ENCODE data around the gene SPDYE2.
"Not testable (repeated sequence)": the region's sequence is repeated elsewhere in the genome, so short reads cannot be mapped to it uniquely, and the experiment has no call there.

SPDYE2 gene

DNA sequence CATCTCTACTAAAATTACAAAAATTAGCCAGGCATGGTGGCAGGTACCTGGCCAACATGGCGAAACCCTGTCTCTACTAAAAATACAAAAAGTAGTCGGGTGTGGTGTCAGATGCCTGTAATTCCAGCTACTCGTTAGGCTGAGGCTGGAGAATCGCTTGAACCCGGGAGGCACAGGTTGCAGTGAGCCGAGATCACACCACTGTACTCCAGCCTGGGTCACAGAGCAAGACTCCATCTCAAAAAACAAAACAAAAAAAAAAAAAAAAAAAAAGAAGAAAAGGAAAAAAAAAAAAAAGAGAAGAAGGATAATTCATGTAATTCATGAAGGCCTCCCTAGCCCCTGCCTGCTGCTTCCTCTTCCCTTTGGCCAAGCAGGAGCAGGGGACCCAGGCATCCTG lies 10.4 kb upstream of the SPDYE2 start:
- DNase-seq (ENCODE audit: low read depth), result not testable (repeated sequence)

DNA sequence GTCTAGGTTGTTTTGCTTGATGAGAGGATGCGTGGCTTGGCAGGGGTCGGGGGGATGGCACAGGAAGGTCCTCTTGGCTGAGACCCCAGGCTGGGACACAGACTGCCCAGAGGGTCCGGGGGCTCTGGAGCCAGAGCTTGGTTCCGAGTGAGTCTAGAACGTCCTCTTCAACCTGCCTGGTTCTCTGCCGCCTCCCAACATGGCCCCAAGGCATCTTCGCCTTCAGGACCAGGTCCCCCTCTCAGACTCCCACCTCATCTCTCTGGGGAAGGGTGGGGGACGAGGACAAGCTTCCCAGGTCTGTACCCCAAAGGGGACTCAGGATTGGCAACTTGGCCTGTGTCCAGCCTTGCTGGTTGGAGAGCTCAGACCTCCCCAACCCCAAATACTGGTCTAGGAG lies 8.9 kb upstream of the SPDYE2 start:
- not testable (repeated sequence) for DNase-seq (ENCODE audit: low read depth)

DNA sequence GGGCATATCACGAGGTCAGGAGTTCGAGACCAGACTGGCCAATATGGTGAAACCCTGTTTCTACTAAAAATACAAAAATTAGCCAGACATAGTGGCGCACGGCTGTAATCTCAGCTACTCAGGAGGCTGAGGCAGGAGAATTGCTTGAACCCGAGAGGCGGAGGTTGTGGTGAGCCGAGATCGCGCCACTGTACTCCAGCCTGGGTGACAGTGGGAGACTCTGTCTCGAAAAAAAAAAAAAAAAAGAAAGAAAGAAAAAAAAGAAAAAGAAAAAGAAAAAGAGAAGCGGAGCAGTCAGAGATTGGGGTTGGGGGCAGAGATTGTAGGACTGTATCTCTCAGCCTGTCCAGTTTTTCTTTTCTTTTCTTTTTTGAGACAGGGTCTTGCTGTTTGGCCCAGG lies 8.3 kb upstream of the SPDYE2 start:
- not testable (repeated sequence) for DNase-seq (ENCODE audit: low read depth)

DNA sequence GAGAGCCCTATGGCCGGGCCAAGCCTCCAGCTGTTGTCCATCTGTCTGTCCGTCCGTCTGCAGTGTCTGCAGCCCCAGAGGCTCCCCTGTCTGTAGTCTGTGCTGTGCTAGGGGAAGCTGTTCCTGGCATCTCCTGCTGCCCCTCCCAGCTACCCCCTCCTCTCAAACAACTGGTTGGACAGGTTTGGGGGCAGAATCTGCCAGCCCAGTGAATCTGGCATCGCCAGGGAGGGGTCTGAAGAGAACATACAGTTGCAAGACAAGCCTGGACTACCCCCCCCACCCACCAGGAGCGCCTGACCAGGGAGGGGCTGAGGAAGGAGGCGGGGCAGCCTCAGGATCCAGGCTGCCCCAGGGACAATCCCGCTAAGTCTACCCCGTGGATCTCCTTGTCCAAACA lies 7.4 kb upstream of the SPDYE2 start, which contains the start of gene UPK3BL2:
UPK3BL2 (minus strand) TSS at position 101 of the 400 bp plus-strand sequence; CDS start at position 41, 60 bp downstream.
- DNase-seq (ENCODE audit: low read depth), result not testable (repeated sequence)

DNA sequence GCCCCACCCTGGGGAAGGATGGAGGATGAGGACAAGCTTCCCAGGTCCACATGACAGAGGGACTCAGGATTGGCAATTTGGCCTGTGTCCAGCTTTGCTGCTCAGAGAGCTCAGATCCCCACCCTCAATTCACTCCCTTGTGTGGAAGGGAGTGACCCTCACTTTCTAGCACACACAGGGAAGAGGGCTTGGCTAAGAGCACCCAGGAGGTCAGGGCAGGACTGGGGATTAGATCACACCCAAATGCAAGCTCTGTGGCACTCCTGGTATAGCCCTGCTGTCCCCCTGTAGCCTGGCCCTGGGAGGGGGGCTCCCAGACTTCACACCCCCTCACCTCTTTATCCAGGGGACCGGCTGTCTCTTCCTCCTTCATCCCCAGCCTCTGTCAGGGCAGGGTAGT lies 6.7 kb upstream of the SPDYE2 start:
- DNase-seq (ENCODE audit: low read depth), result not testable (repeated sequence)

DNA sequence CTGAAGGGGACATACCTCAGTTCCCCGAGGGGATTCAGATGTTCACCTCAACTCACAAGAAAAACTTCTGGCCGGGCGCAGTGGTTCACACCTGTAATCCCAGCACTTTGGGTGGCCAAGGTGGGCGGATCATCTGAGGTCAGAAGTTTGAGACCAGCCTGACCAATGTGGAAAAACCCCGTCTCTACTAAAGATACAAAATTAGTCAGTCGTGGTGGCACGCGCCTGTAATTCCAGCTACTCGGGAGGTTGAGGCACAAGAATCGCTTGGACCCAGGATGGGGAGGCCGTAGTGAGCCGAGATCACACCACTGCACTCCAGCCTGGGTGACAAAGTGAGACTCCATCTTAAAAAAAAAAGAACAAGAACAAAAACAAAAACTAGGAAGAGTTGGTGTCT lies 5.7 kb upstream of the SPDYE2 start:
- not testable (repeated sequence) for DNase-seq (ENCODE audit: low read depth)

DNA sequence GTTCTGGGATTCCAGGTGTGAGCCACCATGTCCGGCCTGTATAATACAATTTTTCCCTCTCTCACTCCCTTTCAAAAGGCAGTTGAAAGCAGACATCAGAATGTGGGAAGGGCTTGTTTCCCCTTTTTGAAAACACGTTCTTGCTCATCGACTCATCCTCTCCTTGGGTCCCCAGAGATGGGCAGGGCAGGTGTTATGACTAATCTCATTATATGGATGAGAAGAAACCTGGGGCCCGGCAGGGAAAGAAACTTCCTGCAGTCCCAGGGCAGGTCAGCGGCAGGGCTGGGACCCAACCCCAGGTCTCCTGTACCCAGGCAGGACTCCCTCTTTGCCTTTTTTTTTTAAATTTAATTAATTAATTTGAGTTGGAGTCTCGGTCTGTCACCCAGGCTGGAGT lies 4.7 kb upstream of the SPDYE2 start:
- not testable (repeated sequence) for DNase-seq (ENCODE audit: low read depth)

DNA sequence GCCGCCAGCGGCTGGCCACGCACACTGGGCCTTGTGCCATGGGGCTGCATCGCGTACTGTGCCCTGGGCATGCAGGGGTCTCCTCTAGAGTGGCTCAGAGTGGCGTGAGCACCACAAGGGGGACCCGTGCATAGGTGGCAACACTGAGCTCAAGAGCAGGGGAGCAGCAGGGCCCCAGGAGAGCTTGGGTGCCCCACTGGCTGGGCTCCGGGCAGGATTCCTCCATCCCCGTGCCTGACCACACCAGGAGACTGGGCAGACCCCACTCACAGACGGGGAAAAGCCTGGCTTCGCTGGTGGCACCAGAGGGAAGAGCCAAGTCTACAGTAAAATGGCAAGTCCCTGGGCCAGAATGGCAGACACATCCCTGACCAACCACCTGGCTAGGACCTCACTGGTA lies 17.6 kb downstream of the SPDYE2 start:
- not testable (repeated sequence) for DNase-seq (ENCODE audit: low read depth)

DNA sequence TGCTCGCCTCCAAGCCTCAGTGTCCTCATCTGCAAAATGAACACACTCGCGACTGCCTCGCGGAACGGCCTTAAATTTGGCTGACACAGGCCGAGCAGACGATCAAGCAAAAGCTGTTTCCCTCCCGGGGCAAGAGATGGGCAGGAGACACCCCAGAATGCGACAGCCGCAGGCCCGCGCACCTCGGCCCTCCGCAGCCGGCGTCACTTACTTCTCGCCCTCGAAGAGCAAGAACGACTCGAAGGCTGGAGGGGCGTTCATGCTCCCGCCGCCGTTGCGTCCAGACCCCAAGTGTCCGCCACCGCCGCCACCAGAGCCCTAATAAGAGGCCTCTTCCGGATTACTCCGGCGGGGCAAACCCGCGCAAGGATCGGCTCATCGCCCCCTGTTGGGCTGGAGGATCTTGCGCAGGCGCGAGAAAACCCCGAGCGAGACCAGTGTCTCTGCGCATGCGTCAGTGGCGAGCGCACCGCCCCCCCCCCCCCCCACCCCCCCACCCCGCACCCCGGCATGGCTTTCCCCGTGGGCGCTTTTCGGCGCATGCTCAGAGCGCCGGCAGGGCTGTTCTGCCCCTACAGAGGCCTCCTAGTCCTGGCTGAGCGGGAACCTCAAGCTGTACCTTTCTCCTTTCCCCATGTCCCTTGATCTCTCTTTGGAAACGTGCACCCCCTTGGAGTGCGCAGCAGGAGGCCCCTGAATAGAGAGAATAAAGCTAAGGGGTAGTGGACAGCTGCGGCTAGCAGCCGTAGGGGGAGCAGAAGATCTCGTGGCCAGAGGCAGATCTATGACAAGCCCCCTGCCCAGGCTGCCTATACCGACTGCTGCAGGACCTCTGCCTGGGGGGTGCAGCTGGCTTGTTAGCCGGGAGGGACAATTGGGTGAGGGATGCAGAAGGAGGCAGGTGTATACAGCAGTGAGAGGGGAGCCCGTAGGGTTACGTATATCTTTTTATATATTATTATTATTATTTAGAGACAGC lies 21.5 kb downstream of the SPDYE2 start, which contains the start of gene POLR2J3:
POLR2J3 (minus strand) TSS at position 323 of the 979 bp plus-strand sequence; CDS start at position 261, 62 bp downstream.
- DNase-seq (ENCODE audit: low read depth), result peak; percentile 100

DNA sequence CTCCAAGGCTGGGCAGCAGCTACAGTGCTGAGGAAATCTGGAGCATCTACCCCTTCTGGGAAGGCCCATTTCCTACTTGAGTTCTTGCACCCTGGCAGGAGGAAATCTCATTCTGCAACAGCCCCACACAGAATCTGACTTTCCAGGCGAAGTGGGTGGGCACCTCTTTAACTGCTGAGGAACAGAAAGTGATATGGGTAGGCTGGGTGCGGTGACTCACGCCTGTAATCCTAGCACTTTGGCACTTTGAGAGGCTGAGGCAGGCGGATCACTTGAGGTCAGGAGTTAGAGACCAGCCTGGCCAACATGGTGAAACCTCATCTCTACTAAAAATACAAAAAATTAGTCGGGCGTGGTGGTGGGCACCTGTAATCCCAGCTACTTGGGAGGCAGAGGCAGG lies 23.6 kb downstream of the SPDYE2 start:
- DNase-seq (ENCODE audit: low read depth), result not testable (repeated sequence)

DNA sequence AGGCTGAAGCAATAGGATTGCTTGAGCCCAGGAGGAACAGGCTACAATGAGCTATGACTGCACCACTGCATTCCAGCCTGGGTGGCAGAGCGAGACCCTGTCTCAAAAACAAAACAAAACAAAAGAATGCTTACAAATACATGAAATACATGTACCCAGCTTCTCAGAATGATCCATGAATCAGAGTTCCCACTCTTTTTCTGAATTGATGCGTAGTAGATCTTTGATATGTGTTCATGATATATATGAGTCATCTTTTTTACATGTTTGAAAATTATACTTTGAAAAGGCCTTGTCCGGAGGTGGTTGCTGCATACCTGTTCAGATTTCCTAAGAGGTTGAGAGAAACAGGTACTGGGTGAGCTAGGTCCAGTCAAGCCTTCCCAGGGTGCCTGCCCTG lies 25.3 kb downstream of the SPDYE2 start:
- DNase-seq (ENCODE audit: low read depth), result not testable (repeated sequence)

DNA sequence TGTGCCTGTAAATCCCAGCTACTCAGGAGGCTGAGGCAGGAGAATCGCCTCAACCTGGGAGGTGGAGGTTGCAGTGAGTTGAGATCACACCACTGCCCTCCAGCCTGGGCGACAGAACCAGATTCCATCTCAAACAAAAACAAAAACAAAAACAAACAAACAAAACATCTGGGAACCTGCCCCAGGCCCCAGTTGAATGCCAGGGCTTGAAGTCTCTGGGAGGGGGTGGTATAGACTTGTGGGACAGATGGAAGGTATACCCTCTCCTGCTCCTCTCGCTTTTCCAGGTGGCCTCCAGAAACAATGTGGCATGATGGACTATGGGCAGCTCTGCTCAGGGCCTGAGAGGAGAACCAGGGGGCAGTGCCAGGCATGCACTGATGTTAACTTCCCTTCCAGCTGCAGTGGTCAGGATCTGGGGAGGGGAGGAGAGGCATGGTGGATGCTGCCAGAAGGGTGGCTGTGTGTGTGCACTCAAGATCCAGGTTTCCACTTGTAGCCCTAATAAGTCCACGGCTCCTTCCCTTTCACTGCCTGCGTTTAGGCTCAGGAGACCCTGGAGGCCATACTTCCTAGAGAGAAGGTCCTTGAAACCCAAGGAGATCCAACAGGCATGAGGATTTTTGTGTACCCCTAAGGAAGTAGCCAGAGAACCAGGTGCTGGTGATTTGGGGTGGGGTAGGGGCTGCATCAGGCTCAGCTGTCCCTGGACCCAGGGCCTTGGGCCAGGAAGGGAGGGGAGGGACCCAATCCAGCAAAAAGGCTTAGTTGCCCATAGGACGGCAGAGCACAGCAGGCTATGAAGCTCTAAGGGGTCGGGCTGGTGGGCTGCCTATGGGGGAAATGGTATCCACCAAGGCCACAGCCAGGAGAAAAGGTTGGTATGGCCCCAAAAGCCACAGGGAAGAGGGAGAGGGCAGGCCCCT lies 26.6 kb downstream of the SPDYE2 start:
- not testable (repeated sequence) for DNase-seq (ENCODE audit: low read depth)

DNA sequence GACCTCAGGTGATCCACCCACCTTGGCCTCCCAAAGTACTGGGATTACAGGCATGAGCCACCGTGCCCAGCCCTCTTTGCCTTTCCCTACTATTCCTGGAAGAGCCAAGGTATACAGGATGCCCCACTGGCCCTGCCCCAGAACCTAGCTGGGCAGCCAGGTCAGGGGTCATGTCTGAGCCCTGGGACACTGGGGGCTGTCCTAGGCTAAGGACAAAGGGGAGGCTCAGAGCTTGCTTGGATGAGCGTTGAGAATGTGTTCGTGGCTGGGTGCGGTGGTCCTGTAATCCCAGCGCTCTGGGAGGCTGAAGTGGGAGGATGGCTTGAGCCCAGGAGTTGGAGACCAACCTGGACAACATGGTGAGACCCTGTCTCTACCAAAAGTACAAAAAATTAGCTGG lies 27.5 kb downstream of the SPDYE2 start:
- DNase-seq (ENCODE audit: low read depth), result not testable (repeated sequence)

DNA sequence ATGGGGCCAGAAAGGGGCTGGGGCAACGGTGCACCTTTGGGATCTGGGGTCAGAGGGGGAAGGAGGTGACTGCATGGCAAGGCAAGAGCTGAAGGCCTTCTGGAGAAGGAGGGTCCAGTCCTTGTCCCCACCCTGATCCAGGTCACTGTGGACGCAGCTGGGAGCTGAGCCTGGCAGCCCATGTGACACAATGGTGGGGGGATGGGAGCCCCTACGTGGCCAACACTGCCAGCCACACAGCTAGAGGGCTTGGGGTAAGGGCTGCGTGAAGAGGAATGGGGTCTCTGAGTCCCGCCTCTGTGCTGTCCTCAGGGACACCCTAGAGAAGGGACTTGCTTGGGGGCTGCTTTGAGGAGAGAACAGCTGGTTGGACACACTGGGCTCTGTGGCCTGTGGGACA lies 30.7 kb downstream of the SPDYE2 start:
- DNase-seq (ENCODE audit: low read depth), result not testable (repeated sequence)

DNA sequence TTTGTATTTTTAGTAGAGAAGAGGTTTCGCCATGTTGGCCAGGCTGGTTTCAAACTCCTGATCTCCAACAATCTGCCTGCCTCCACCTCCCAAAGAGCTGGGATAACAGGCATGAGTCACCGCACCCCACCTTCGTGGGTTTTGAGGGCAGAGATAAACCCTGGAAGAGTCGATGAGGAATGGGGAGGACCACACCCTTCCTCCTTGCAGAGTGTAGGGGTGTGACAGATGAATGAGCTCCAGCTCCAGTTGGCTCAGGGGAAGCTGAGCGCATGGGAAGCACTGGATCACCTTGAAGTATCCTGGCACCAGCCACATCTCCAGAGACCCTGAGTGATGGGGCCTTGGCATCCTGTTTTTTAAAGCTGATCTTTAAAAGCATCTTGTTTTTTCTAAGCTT lies 32.5 kb downstream of the SPDYE2 start:
- DNase-seq (ENCODE audit: low read depth), result not testable (repeated sequence)

DNA sequence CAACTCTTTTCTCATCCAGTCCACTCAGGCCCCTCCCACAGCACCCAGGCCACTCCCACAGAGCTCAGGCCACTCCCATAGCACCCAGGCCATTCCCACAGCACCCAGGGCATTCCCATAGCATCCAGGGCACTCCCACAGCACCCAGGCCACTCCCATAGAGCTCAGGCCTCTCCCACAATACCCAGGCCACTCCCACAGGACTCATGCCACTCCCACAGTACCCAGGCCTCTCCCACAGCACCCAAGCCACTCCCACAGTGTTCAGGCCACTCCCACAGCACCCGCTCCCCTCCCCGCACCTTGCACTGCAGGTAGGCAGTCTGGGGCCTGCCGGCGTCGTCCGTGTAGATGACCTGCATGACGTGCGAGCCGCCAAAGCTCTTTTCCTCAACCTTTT lies 38.8 kb downstream of the SPDYE2 start:
- DNase-seq (ENCODE audit: low read depth), result not testable (repeated sequence)

DNA sequence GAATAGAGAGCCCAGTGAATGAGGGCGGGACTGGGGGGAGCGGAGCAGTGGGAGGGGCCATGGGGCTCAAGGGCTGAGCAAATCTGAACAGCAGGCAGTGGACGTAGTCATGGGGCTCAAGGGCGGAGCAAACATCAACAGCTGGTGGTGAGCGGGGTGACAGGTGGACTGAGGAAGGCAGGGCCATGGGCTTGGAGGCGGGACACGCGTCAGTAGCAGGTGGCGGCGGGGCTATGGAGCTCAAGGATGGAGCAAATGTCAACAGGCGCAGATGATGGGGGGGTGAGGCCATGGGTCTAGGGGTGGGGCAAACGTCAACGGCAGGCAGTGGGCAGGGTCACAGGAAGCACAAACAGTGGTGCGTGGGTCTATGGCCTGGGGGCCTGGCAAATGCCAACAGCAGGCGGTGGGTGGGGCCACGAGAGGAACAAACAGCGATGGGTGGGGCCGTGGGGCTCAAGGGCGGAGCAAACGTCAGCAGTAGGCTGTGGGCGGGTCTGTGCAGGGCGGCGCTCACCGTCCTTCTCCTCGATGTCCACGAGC lies 41.5 kb downstream of the SPDYE2 start:
- DNase-seq (ENCODE audit: low read depth), result not testable (repeated sequence)

DNA sequence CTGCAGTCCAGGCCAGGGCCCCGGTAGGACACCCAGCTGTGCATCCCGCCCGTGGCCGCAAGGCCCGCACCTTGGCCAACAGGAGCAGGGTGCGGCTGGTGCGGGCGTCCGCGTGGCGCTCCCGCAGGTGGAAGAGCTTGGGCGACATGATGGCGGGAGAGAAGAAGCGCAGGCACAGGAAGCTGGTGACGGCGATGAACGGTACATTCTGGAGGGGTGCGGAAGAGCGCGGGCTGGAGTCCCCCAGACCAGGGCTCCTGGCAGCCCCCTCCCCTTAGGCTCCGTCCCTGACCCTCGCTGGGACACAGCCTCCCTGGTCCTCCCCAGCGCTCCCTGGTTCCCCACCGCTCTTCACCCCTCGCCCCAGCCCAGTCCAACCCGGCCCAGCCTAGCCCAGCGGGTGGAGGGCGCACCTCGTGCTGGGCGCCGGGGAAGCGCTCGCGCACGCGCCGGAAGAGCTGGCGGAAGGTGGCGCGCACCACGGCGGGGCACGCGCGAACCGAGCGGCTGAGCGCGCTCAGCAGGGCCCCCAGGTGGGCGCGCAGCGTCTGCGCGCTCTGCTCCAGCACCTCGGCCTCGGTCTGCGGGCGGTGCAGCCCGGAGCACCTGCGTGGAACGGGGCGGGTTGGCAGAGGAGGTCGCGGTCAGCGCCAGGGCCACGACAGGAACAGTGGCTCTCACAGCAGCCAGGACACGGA lies 42.8 kb downstream of the SPDYE2 start:
- DNase-seq (ENCODE audit: low read depth), result not testable (repeated sequence)

DNA sequence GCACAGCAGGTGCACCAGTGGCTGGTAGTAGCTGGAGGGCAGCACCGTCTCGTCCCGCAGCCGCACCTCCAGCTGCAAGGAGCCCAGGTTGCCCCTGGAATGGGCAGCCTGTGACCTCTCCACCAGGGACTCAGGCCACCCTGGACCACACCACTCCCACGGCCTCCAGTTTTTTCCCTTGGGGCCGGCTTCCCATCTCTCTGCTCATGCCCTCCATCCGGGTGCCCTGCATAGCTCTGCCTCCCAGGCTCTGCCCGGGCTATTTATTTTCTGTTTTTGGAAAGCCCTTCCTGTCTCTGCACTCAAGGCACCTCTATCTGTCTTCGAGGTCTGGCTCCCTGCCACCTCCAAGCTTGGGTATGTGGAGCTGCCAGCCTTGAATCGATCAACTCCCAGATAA lies 45.0 kb downstream of the SPDYE2 start:
- not testable (repeated sequence) for DNase-seq (ENCODE audit: low read depth)

DNA sequence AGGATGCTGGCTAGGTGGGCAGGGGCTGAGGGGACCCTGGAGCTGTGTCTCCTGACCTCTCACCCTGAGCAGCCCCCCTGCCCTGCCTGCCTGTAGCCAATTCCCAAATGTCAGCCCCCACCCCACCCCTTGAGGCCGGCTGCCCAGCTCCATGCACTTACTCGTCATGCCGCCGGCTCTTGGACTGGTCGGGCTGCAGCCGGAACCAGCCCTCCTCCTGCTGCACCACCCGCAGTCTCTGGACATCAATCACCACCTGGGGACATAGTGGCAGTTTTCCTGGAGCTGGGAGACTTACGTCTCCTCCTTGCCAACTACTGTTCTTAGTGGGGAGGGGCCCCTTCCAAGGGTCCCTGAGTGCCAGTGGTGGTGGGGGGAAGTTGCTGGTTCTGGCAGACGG lies 48.7 kb downstream of the SPDYE2 start:
- DNase-seq (ENCODE audit: low read depth), result not testable (repeated sequence)

DNA sequence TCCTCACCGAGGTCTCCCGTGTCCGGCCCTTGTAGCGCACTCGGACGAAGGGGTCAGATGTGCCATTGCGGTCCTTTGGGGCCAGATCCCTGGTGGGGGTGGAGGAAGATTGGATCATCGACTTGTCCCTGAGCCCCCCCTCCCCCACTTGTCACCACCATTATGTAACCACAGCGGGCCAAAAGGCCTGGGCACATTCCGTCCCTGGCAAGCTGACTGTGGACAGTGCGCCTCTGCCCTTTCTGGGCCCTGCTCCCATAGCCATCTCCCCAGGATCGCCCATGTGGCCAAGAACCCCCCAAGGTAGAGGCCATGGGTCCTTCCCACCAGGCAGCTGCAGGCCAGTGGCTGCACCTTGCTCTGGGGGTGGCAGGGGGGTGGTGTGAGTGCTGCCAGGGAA lies 51.3 kb downstream of the SPDYE2 start:
- not testable (repeated sequence) for DNase-seq (ENCODE audit: low read depth)

Data from stimulated activated CD8-positive, alpha-beta memory T cell treated with anti-CD3 and anti-CD28 coated beads, Interleukin-12 subunit alpha, Interleukin-12 subunit beta, amount 100 ng/mL, for 1 hour (primary cell).